A549 (cell line): ENCODE data around the gene ANKRD33B.

Source experiments
- CTCF ChIP-seq: fragments of >200 bp; sonication (Bioruptor Twin); formaldehyde crosslinking; IDR thresholded peaks from 3 replicates; pipeline ENCODE4 v1.5.1; 2016
- EP300 ChIP-seq, 2 experiments: fragments of >200 bp; sonication (Bioruptor Twin); formaldehyde crosslinking; IDR thresholded peaks; 2 replicates in 1 of 2; 3 replicates in 1 of 2; pipeline ENCODE4 v1.6.1; 2016 to 2017
- MAX ChIP-seq: IDR thresholded peaks from 2 replicates; pipeline ENCODE4 v1.6.1; 2012
- MAZ ChIP-seq: fragments of 150-350 bp; IDR thresholded peaks from 2 replicates; pipeline ENCODE4 v1.6.1; 2014; ENCODE audit warnings: antibody characterized with exemption, low read depth, low read length, borderline replicate concordance
- POLR2A ChIP-seq: IDR thresholded peaks from 2 replicates; pipeline ENCODE4 v1.6.1; 2012; ENCODE audit warnings: mild to moderate bottlenecking, low read length
- RCOR1 ChIP-seq: fragments of 150-350 bp; IDR thresholded peaks from 2 replicates; pipeline ENCODE4 v1.6.1; 2014; ENCODE audit warnings: antibody characterized with exemption, low read length, low read depth
- RNF2 ChIP-seq: fragments of 200-600 bp; sonication (generic); IDR thresholded peaks from 2 replicates; pipeline ENCODE4 v1.6.1; 2016; ENCODE audit warnings: low read depth, mild to moderate bottlenecking, antibody characterized with exemption, moderate library complexity, borderline replicate concordance
- SMC3 ChIP-seq: fragments of >200 bp; sonication (Bioruptor Twin); formaldehyde crosslinking; IDR thresholded peaks from 3 replicates; pipeline ENCODE4 v1.6.1; 2018; ENCODE audit warnings: inconsistent platforms

- TF ChIP-seq MAX (no peak), RNF2 (no peak), CTCF (no peak), EP300 (IDR thresholded peaks at IDR 0.05) (no peak), SMC3 (no peak), RCOR1 (no peak), POLR2A (no peak), MAZ (no peak)
Observed at GRCh38 chr5:10581867-10582511, 18.1 kb downstream of the ANKRD33B start.
